IMR-90 (cell line): ENCODE measurements around the gene C6orf15. TPM values are rescaled to one million over a fixed set of nuclear protein-coding genes. Genes with fewer than 3 reads are reported as not detected.

ENCODE experiments used
- ATAC-seq: fragments of 200-7000 bp; cut with Tn5 transposase; 2 replicates; pipeline ENCODE4 v1.9.1; 2020; ENCODE audit warnings: low read depth, mild to moderate bottlenecking, moderate library complexity
- BruUV-seq: library from RNA; stranded (reverse); fragments of 400-500 nt; replicated peaks from 2 replicates; lab custom pipeline; 2021; lab: Mats Ljungman, UMichigan
- CTCF ChIA-PET: fragments of 300-600 bp; formaldehyde crosslinking; extraction: SDS; loops from one replicate; lab custom pipeline; 2021; ENCODE audit warnings: antibody characterized with exemption; lab: Yijun Ruan, JAX
- POLR2A ChIA-PET: fragments of 300-600 bp; sonication (Branson Sonifier 250); formaldehyde crosslinking; loops from one replicate; lab custom pipeline; 2022; ENCODE audit warnings: antibody characterized with exemption; ENCODE audit not compliant: unreplicated experiment; lab: Charles Lee
- DNase-seq: peaks from one replicate; pipeline ENCODE4 v3.0.0; 2013
- H2AFZ ChIP-seq: replicated peaks from 2 replicates; pipeline ENCODE3; 2013; ENCODE audit warnings: low read length, mild to moderate bottlenecking; ENCODE audit not compliant: poor library complexity
- H2AK5ac ChIP-seq: 2 replicates; pipeline ENCODE4 v1.6.1; 2013; ENCODE audit warnings: low read depth, low read length, inconsistent platforms
- H2AK9ac ChIP-seq: replicated peaks from 2 replicates; pipeline ENCODE3; 2013; ENCODE audit warnings: mild to moderate bottlenecking, low read depth, low read length, moderate library complexity; ENCODE audit not compliant: poor library complexity
- H2BK120ac ChIP-seq: 2 replicates; pipeline ENCODE4 v1.6.1; 2013; ENCODE audit warnings: low read depth, low read length, inconsistent platforms
- H2BK15ac ChIP-seq: 3 replicates; pipeline ENCODE4 v1.6.1; 2013; ENCODE audit warnings: low read depth, low read length, inconsistent platforms
- H2BK20ac ChIP-seq: 2 replicates; pipeline ENCODE4 v1.6.1; 2013; ENCODE audit warnings: low read depth, mild to moderate bottlenecking, inconsistent platforms, low read length, moderate library complexity
- H2BK5ac ChIP-seq: 2 replicates; pipeline ENCODE4 v1.6.1; 2013; ENCODE audit warnings: mild to moderate bottlenecking, low read depth, low read length, inconsistent platforms; ENCODE audit not compliant: poor library complexity, severe bottlenecking
- H3K14ac ChIP-seq: replicated peaks from 2 replicates; pipeline ENCODE4 v1.6.1; 2013; ENCODE audit warnings: low read depth, low read length, inconsistent platforms
- H3K18ac ChIP-seq: 2 replicates; pipeline ENCODE4 v1.6.1; 2013; ENCODE audit warnings: low read depth, low read length, control low read depth
- H3K23ac ChIP-seq: 2 replicates; pipeline ENCODE4 v1.6.1; 2013; ENCODE audit warnings: low read depth, low read length, inconsistent platforms
- H3K27ac ChIP-seq: 2 replicates; pipeline ENCODE4 v1.5.1; 2013; ENCODE audit warnings: mild to moderate bottlenecking, control low read depth, low read length; ENCODE audit not compliant: insufficient read depth
- H3K27me3 ChIP-seq: 2 replicates; pipeline ENCODE4 v1.6.1; 2013; ENCODE audit warnings: low read length; ENCODE audit not compliant: control insufficient read depth, insufficient read depth
- H3K36me3 ChIP-seq: 2 replicates; pipeline ENCODE4 v1.6.1; 2013; ENCODE audit warnings: low read length, mixed read lengths; ENCODE audit not compliant: control insufficient read depth, insufficient read depth
- H3K4ac ChIP-seq: 2 replicates; pipeline ENCODE4 v1.6.1; 2013; ENCODE audit warnings: low read depth, low read length, inconsistent platforms
- H3K4me1 ChIP-seq: 2 replicates; pipeline ENCODE4 v1.6.1; 2013; ENCODE audit warnings: low read length, mixed read lengths; ENCODE audit not compliant: control insufficient read depth, insufficient read depth
- H3K4me2 ChIP-seq: 2 replicates; pipeline ENCODE4 v1.6.1; 2013; ENCODE audit warnings: low read depth, mild to moderate bottlenecking, control low read depth, low read length, moderate library complexity
- H3K4me3 ChIP-seq: 2 replicates; pipeline ENCODE4 v1.5.1; 2013; ENCODE audit warnings: low read depth, mild to moderate bottlenecking, control low read depth, low read length, moderate library complexity; ENCODE audit not compliant: insufficient read depth
- H3K56ac ChIP-seq: 2 replicates; pipeline ENCODE4 v1.6.1; 2013; ENCODE audit warnings: low read length, inconsistent platforms; ENCODE audit not compliant: insufficient read depth; ENCODE audit errors: extremely low read depth
- H3K79me1 ChIP-seq, 2 experiments: 2 replicates each; pipeline ENCODE4 v1.6.1; 2013; ENCODE audit warnings: low read length in 2 of 2, inconsistent platforms in 1 of 2, low read depth in 1 of 2
- H3K9ac ChIP-seq: 2 replicates; pipeline ENCODE4 v1.6.1; 2013; ENCODE audit warnings: low read depth, low read length, control low read depth
- H3K9me1 ChIP-seq: 2 replicates; pipeline ENCODE4 v1.6.1; 2013; ENCODE audit warnings: low read length, inconsistent platforms; ENCODE audit not compliant: insufficient read depth
- H3K9me3 ChIP-seq: 2 replicates; pipeline ENCODE4 v1.6.1; 2013; ENCODE audit warnings: low read length; ENCODE audit not compliant: control insufficient read depth, insufficient read depth
- H4K20me1 ChIP-seq: 2 replicates; pipeline ENCODE4 v1.6.1; 2013; ENCODE audit warnings: low read length, inconsistent platforms; ENCODE audit not compliant: insufficient read depth
- H4K5ac ChIP-seq: 2 replicates; pipeline ENCODE4 v1.6.1; 2013; ENCODE audit warnings: mild to moderate bottlenecking, low read depth, low read length, control low read depth
- H4K8ac ChIP-seq, 2 experiments: 2 replicates each; pipeline ENCODE4 v1.6.1; 2013; ENCODE audit warnings: low read depth in 2 of 2, low read length in 2 of 2, control low read depth in 1 of 2, inconsistent platforms in 1 of 2
- H4K91ac ChIP-seq: 2 replicates; pipeline ENCODE4 v1.6.1; 2013; ENCODE audit warnings: low read depth, low read length, inconsistent platforms; ENCODE audit not compliant: insufficient read depth
- CHD1 ChIP-seq: IDR thresholded peaks from 2 replicates; pipeline ENCODE4 v1.6.1; 2012; ENCODE audit warnings: low read depth, low read length, improper control_type of control experiment
- FOS ChIP-seq: fragments of 150-350 bp; IDR thresholded peaks from 2 replicates; pipeline ENCODE4 v1.6.1; 2016; ENCODE audit warnings: low read depth, low read length
- MAFK ChIP-seq: IDR thresholded peaks from 2 replicates; pipeline ENCODE4 v1.6.1; 2012; ENCODE audit warnings: low read depth, low read length, improper control_type of control experiment
- NFE2L2 ChIP-seq: fragments of 150-350 bp; IDR thresholded peaks from 2 replicates; pipeline ENCODE4 v1.6.1; 2016; ENCODE audit warnings: low read depth, mild to moderate bottlenecking, low read length
- POLR2A ChIP-seq: IDR thresholded peaks from 2 replicates; pipeline ENCODE4 v1.6.1; 2012; ENCODE audit warnings: mild to moderate bottlenecking, low read depth, low read length
- RFX5 ChIP-seq: IDR thresholded peaks from 2 replicates; pipeline ENCODE4 v1.8.0; 2012; ENCODE audit warnings: low read depth, mild to moderate bottlenecking, low read length, moderate library complexity
- USF2 ChIP-seq: fragments of 150-350 bp; IDR thresholded peaks from 2 replicates; pipeline ENCODE4 v1.6.1; 2017; ENCODE audit warnings: mild to moderate bottlenecking, antibody characterized with exemption, low read length, low read depth
- WGBS, 2 experiments: methylation state at CpG; one replicate each; pipeline versions ENCODE4 v1.1.5 to v1.1.7; 2013; ENCODE audit warnings: missing lambda C conversion rate in 2 of 2; ENCODE audit not compliant: insufficient read length in 1 of 2; ENCODE audit errors: extremely low coverage in 2 of 2; 5-methylcytosine and 5-hydroxymethylcytosine counted together
- dilution Hi-C: fragments of 300-500 bp; cut with HindIII; formaldehyde crosslinking; loops from one replicate; pipeline ENCODE4 v1.14.3; 2018; ENCODE audit warnings: low sequenced_read_pairs; ENCODE audit not compliant: unreplicated experiment
- in situ Hi-C: fragments of 300-500 bp; cut with MboI; formaldehyde crosslinking; loops from 3 replicates; pipeline ENCODE4 v1.14.3; 2019; ENCODE audit warnings: low sequenced_read_pairs, inconsistent platforms, mixed read lengths
- intact Hi-C: fragments of 100-400 bp; cut with micrococcal nuclease; formaldehyde crosslinking; loops from 2 replicates; pipeline ENCODE4 v1.10.0; 2022
- polyA plus RNA-seq, 3 experiments: library from polyadenylated mRNA; depleted of rRNA; stranded (reverse); fragments of >200 nt; gene quantifications; 2 replicates each; pipeline ENCODE4 v1.2.3, GENCODE V29; 2012; ENCODE audit warnings: low replicate concordance in 1 of 3
- total RNA-seq: library from RNA; depleted of rRNA; stranded (reverse); fragments of >200 nt; gene quantifications from 2 replicates; pipeline ENCODE4 v1.2.3, GENCODE V29; 2012
- TF ChIP-seq, protein P1 (sequence below): fragments of 150-350 bp; IDR thresholded peaks from 2 replicates; pipeline ENCODE4 v1.6.1; 2016; ENCODE audit warnings: low read depth, mild to moderate bottlenecking, low read length, moderate library complexity, borderline replicate concordance

C6orf15 gene
- total and polyA plus RNA-seq, 2 of the 4 experiments (the other 2 are of a cell fraction), result not detected

DNA sequence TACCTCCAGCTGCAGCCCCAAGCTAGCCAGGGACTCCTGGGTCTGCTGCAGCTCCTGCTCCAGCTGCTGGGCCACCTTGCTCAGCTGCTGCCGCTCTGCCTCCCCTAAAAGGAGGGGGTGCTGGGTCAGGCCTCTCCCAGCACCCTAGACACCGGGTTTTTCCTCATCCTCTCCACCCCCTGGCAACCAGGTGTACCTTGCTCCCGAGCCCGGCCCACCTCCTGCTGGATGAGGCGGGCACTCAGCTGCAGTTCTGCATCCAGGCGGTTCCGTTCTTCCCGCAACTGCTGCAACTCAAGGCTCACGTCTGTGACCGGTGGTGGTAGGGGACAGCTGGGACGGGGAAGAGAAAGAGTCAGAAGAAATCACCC is 32.6 kb upstream of the C6orf15 start:
- Histone ChIP-seq H2BK20ac (no peak overlapping the region), H3K27me3 (no peaks in the 10 kb centered on the region), H3K4me3 (no peak overlapping the region), H4K20me1 (no peaks in the 10 kb centered on the region), H3K4me2 (no peak overlapping the region), H3K18ac (no peak overlapping the region), H2BK120ac (no peak overlapping the region), H3K4ac (no peak overlapping the region), H2AK5ac (no peak overlapping the region), H4K5ac (no peak overlapping the region), H3K14ac (no peak overlapping the region), H3K9ac (no peak overlapping the region), H2AK9ac (no peak overlapping the region), H3K27ac (no peak overlapping the region), H4K8ac (no peak overlapping the region), H3K4me1 (peaks cover 8% of the 10 kb centered on the region), H3K56ac (no peak overlapping the region), H2BK15ac (no peak overlapping the region), H3K9me1 (peaks cover 8% of the 10 kb centered on the region), H3K9me3 (no peaks in the 10 kb centered on the region), H3K79me1 (no peaks in the 10 kb centered on the region), H2AFZ (no peak overlapping the region), H2BK5ac (no peak overlapping the region), H3K36me3 (peaks cover 24% of the 10 kb centered on the region), H3K23ac (no peak overlapping the region), H4K91ac (no peak overlapping the region)
- no peak for DNase-seq
- 80% methylated on average over 1 of the region's 11 CpGs; no CpG with 5 or more reads in 1 of the 2 experiments for WGBS, 2 experiments
- dilution Hi-C loops (no loop called here), in situ Hi-C loops (no loop called here), intact Hi-C loops (no loop called here)
- no TSS peak for BruUV-seq
- POLR2A ChIA-PET, result no interaction called here
- CTCF ChIA-PET, result interaction anchor here (0.6 kb wide), 1 partner anchor 27 kb away, joined by 5 read pairs; no protein-coding TSS in a partner anchor
- ATAC-seq, result no peak
- TF ChIP-seq NFE2L2, result no peak
- no peak for TF ChIP-seq POLR2A
- no peak for TF ChIP-seq CHD1
- no peak for TF ChIP-seq USF2
- TF ChIP-seq, protein P1, sequence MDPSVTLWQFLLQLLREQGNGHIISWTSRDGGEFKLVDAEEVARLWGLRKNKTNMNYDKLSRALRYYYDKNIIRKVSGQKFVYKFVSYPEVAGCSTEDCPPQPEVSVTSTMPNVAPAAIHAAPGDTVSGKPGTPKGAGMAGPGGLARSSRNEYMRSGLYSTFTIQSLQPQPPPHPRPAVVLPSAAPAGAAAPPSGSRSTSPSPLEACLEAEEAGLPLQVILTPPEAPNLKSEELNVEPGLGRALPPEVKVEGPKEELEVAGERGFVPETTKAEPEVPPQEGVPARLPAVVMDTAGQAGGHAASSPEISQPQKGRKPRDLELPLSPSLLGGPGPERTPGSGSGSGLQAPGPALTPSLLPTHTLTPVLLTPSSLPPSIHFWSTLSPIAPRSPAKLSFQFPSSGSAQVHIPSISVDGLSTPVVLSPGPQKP, result no peak
- no peak for TF ChIP-seq FOS
- TF ChIP-seq RFX5, result no peak
- no peak for TF ChIP-seq MAFK
